ENCODE measurements around the gene PLA2G12B.

DNA sequence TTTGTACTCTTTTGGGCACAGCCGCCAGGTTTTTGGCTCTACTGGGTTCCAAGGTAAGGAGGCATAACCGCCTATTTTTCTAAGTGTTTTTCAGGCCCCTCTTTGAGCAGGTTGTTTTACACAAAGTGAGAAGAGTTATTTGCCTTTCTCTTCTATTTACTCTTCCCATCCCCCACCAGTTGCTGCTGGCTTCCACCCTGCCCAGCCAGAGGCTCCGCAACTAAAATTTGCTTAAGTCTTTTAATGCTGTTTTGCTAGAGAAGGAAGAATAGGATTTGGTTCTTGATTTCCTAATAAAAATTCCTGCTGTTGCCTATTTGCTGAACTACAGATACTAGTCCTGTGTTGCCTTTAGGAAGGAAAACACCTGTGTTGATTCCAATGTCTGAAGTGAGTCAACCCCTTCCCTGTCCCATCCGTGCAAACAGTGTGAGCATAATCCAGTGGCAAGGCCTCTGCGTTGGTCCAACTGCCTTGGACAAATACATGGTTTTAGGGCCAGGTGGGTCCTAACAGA is 1.9 kb downstream of the PLA2G12B start:
- TF ChIP-seq, protein P1, sequence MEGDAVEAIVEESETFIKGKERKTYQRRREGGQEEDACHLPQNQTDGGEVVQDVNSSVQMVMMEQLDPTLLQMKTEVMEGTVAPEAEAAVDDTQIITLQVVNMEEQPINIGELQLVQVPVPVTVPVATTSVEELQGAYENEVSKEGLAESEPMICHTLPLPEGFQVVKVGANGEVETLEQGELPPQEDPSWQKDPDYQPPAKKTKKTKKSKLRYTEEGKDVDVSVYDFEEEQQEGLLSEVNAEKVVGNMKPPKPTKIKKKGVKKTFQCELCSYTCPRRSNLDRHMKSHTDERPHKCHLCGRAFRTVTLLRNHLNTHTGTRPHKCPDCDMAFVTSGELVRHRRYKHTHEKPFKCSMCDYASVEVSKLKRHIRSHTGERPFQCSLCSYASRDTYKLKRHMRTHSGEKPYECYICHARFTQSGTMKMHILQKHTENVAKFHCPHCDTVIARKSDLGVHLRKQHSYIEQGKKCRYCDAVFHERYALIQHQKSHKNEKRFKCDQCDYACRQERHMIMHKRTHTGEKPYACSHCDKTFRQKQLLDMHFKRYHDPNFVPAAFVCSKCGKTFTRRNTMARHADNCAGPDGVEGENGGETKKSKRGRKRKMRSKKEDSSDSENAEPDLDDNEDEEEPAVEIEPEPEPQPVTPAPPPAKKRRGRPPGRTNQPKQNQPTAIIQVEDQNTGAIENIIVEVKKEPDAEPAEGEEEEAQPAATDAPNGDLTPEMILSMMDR (IDR thresholded peaks at IDR 0.05): no peak
- no peak for TF ChIP-seq EP300 (IDR thresholded peaks at IDR 0.05)
- TF ChIP-seq POLR2AphosphoS5 (IDR thresholded peaks at IDR 0.05): no peak
- no peak for TF ChIP-seq POLR2A (IDR thresholded peaks at IDR 0.05)

All from gastroesophageal sphincter (tissue), 3 donors.